H1 (cell line): ENCODE measurements around the gene R3HDM1. TPM values are rescaled to one million over a fixed set of nuclear protein-coding genes. Genes with fewer than 3 reads are reported as not detected.

Experiments
- CTCF ChIA-PET: fragments of 300-600 bp; sonication (Branson Sonifier 250); formaldehyde crosslinking; loops from one replicate; lab custom pipeline; 2021; ENCODE audit not compliant: partially characterized antibody; lab: Charles Lee
- POLR2A ChIA-PET: fragments of 300-600 bp; sonication (Branson Sonifier 250); formaldehyde crosslinking; loops from one replicate; lab custom pipeline; 2021; ENCODE audit warnings: inconsistent platforms; ENCODE audit not compliant: partially characterized antibody; lab: Charles Lee
- DNase-seq, 2 experiments: peaks; one replicate each; pipeline versions ENCODE4 v3.0.0 to v3.0.0-alpha.2; 2010 to 2022; ENCODE audit warnings: low spot score in 2 of 2, low read depth in 1 of 2, mixed read lengths in 1 of 2
- FAIRE-seq: peaks from 2 replicates; lab custom pipeline; 2011; peaks lifted over from hg19 to GRCh38; lab: Jason Lieb, UNC
- H2AFZ ChIP-seq: 2 replicates; pipeline ENCODE4 v1.8.1; 2012; ENCODE audit warnings: low read length, inconsistent platforms
- H2AK5ac ChIP-seq: 2 replicates; pipeline ENCODE4 v1.6.1; 2013; ENCODE audit warnings: low read depth, low read length
- H2BK120ac ChIP-seq: replicated peaks from 2 replicates; pipeline ENCODE3; 2013; ENCODE audit warnings: low read depth, low read length, inconsistent platforms
- H2BK12ac ChIP-seq: 2 replicates; pipeline ENCODE4 v1.6.1; 2013; ENCODE audit warnings: low read depth, low read length
- H2BK15ac ChIP-seq: 2 replicates; pipeline ENCODE4 v1.6.1; 2013; ENCODE audit warnings: low read length
- H2BK20ac ChIP-seq: 2 replicates; pipeline ENCODE4 v1.6.1; 2013; ENCODE audit warnings: low read length
- H2BK5ac ChIP-seq: 2 replicates; pipeline ENCODE4 v1.6.1; 2013; ENCODE audit warnings: low read depth, low read length
- H3K14ac ChIP-seq: 2 replicates; pipeline ENCODE4 v1.6.1; 2013; ENCODE audit warnings: inconsistent platforms; ENCODE audit not compliant: insufficient read length
- H3K18ac ChIP-seq: 2 replicates; pipeline ENCODE4 v1.6.1; 2013; ENCODE audit warnings: low read length; ENCODE audit errors: extremely low read depth
- H3K23ac ChIP-seq: 2 replicates; pipeline ENCODE4 v1.6.1; 2013; ENCODE audit warnings: inconsistent platforms; ENCODE audit not compliant: insufficient read length
- H3K23me2 ChIP-seq: 2 replicates; pipeline ENCODE4 v1.6.1; 2013; ENCODE audit warnings: low read depth, low read length
- H3K27ac ChIP-seq: 2 replicates; pipeline ENCODE4 v1.6.1; 2011; ENCODE audit warnings: low read depth, low read length, inconsistent platforms
- H3K27me3 ChIP-seq, 4 experiments: replicated peaks in 1 of 4; 1 replicate in 1 of 4; 2 replicates in 3 of 4; pipeline versions ENCODE4 v1.6.1 to v1.8.1; 2011 to 2013; ENCODE audit warnings: low read length in 3 of 4, mild to moderate bottlenecking in 3 of 4, inconsistent platforms in 2 of 4, mixed read lengths in 2 of 4, moderate library complexity in 1 of 4; ENCODE audit not compliant: control insufficient read depth in 3 of 4, insufficient read depth in 3 of 4; ENCODE audit errors: extremely low read depth in 1 of 4
- H3K36me3 ChIP-seq, 4 experiments: 2 replicates each; pipeline versions ENCODE4 v1.6.1 to v1.8.1; 2011 to 2013; ENCODE audit warnings: mild to moderate bottlenecking in 4 of 4, low read length in 3 of 4, moderate library complexity in 2 of 4, control low read depth in 1 of 4, inconsistent platforms in 1 of 4; ENCODE audit not compliant: insufficient read depth in 4 of 4, control insufficient read depth in 2 of 4
- H3K4ac ChIP-seq: replicated peaks from 2 replicates; pipeline ENCODE3; 2013; ENCODE audit warnings: low read length, low read depth, mixed read lengths, inconsistent platforms; ENCODE audit not compliant: insufficient read length
- H3K4me1 ChIP-seq, 4 experiments: replicated peaks in 1 of 4; 1 replicate in 1 of 4; 2 replicates in 3 of 4; pipeline versions ENCODE4 v1.6.1 to v1.8.1; 2011 to 2013; ENCODE audit warnings: low read length in 3 of 4, inconsistent platforms in 2 of 4, mixed read lengths in 1 of 4; ENCODE audit not compliant: insufficient read depth in 4 of 4, control insufficient read depth in 3 of 4
- H3K4me2 ChIP-seq, 2 experiments: 2 replicates each; pipeline versions ENCODE4 v1.6.1 to v1.8.1; 2011 to 2013; ENCODE audit warnings: low read depth in 2 of 2, low read length in 2 of 2, control low read depth in 1 of 2, inconsistent platforms in 1 of 2, mild to moderate bottlenecking in 1 of 2; ENCODE audit not compliant: insufficient read depth in 1 of 2
- H3K4me3 ChIP-seq, 4 experiments: fragments of 200-600, 300-600 bp in 1 of 4; sonication (generic), shearing (Covaris generic), sonication (Bioruptor Twin) in 1 of 4; 2 replicates each; pipeline versions ENCODE4 v1.5.1 to v1.8.1; 2011 to 2016; ENCODE audit warnings: low read length in 4 of 4, low read depth in 3 of 4, control low read depth in 2 of 4, inconsistent platforms in 2 of 4, mild to moderate bottlenecking in 2 of 4, mixed read lengths in 1 of 4, moderate library complexity in 1 of 4; ENCODE audit not compliant: insufficient read depth in 2 of 4; ENCODE audit errors: extremely low read depth in 1 of 4
- H3K56ac ChIP-seq: replicated peaks from 2 replicates; pipeline ENCODE3; 2013; ENCODE audit warnings: low read depth, mild to moderate bottlenecking, mixed read lengths, low read length, inconsistent platforms; ENCODE audit not compliant: insufficient read length
- H3K79me1 ChIP-seq: 2 replicates; pipeline ENCODE4 v1.6.1; 2013; ENCODE audit warnings: low read depth, low read length, control low read depth
- H3K79me2 ChIP-seq, 2 experiments: 2 replicates each; pipeline versions ENCODE4 v1.6.1 to v1.8.1; 2012 to 2013; ENCODE audit warnings: low read length in 2 of 2, mild to moderate bottlenecking in 2 of 2, inconsistent platforms in 1 of 2; ENCODE audit not compliant: insufficient read depth in 2 of 2, control insufficient read depth in 1 of 2
- H3K9ac ChIP-seq, 4 experiments: replicated peaks in 1 of 4; 1 replicate in 1 of 4; 2 replicates in 3 of 4; pipeline versions ENCODE4 v1.6.1 to v1.8.1; 2011 to 2013; ENCODE audit warnings: low read depth in 3 of 4, low read length in 3 of 4, control low read depth in 2 of 4, mild to moderate bottlenecking in 2 of 4, moderate library complexity in 2 of 4, inconsistent platforms in 1 of 4; ENCODE audit errors: extremely low read depth in 1 of 4
- H3K9me3 ChIP-seq, 2 experiments: 2 replicates each; pipeline versions ENCODE4 v1.6.1 to v1.8.1; 2012 to 2013; ENCODE audit warnings: mild to moderate bottlenecking in 2 of 2, moderate library complexity in 2 of 2, control low read depth in 1 of 2, inconsistent platforms in 1 of 2, low read depth in 1 of 2, low read length in 1 of 2, mixed read lengths in 1 of 2; ENCODE audit not compliant: insufficient read depth in 2 of 2
- H4K20me1 ChIP-seq, 2 experiments: replicated peaks in 1 of 2; 2 replicates each; pipeline versions ENCODE3 to v1.8.1; 2011 to 2013; ENCODE audit warnings: inconsistent platforms in 2 of 2, low read length in 2 of 2, mild to moderate bottlenecking in 1 of 2; ENCODE audit not compliant: insufficient read depth in 2 of 2, control insufficient read depth in 1 of 2
- H4K5ac ChIP-seq: 2 replicates; pipeline ENCODE4 v1.6.1; 2013; ENCODE audit warnings: low read length, low read depth, mixed read lengths, inconsistent platforms; ENCODE audit not compliant: insufficient read length
- H4K8ac ChIP-seq: 2 replicates; pipeline ENCODE4 v1.8.0; 2013; ENCODE audit warnings: mild to moderate bottlenecking, moderate library complexity, low read length, inconsistent platforms; ENCODE audit not compliant: insufficient read depth; ENCODE audit errors: extremely low read depth
- H4K91ac ChIP-seq: replicated peaks from 2 replicates; pipeline ENCODE3; 2013; ENCODE audit warnings: low read length, mixed read lengths, inconsistent platforms; ENCODE audit not compliant: insufficient read length
- KDM5A ChIP-seq: fragments of 200-600 bp; IDR thresholded peaks from 2 replicates; pipeline ENCODE4 v1.7.1; 2012; ENCODE audit warnings: mild to moderate bottlenecking, low read length, inconsistent platforms, mixed read lengths
- MAX ChIP-seq: IDR thresholded peaks from 2 replicates; pipeline ENCODE4 v1.6.1; 2012; ENCODE audit warnings: inconsistent platforms
- POU5F1 ChIP-seq: IDR thresholded peaks from 2 replicates; pipeline ENCODE4 v1.6.1; 2011; ENCODE audit warnings: low read depth, mild to moderate bottlenecking, low read length, moderate library complexity
- RAD21 ChIP-seq, 2 experiments: IDR thresholded peaks in 1 of 2; conservative IDR thresholded peaks in 1 of 2; 2 replicates each; pipeline ENCODE4 v1.6.1; 2011; ENCODE audit warnings: low read depth in 2 of 2, low read length in 2 of 2, improper control_type of control experiment in 1 of 2, inconsistent platforms in 1 of 2, mild to moderate bottlenecking in 1 of 2, moderate library complexity in 1 of 2
- RXRA ChIP-seq: IDR thresholded peaks from 2 replicates; pipeline ENCODE4 v1.6.1; 2011; ENCODE audit warnings: low read depth, mild to moderate bottlenecking, low read length, moderate library complexity; ENCODE audit not compliant: insufficient read depth
- SIN3A ChIP-seq, 2 experiments: IDR thresholded peaks in 1 of 2; conservative IDR thresholded peaks in 1 of 2; 2 replicates each; pipeline ENCODE4 v1.6.1; 2011 to 2012; ENCODE audit warnings: low read length in 2 of 2, improper control_type of control experiment in 1 of 2, low read depth in 1 of 2, mild to moderate bottlenecking in 1 of 2
- SIX5 ChIP-seq: IDR thresholded peaks from 2 replicates; pipeline ENCODE4 v1.6.1; 2011; ENCODE audit warnings: mild to moderate bottlenecking, low read depth, low read length
- SRF ChIP-seq: IDR thresholded peaks from 2 replicates; pipeline ENCODE4 v1.6.1; 2011; ENCODE audit warnings: mild to moderate bottlenecking, low read depth, low read length, moderate library complexity
- TCF12 ChIP-seq: IDR thresholded peaks from 2 replicates; pipeline ENCODE4 v1.6.1; 2011; ENCODE audit warnings: low read depth, mild to moderate bottlenecking, low read length
- YY1 ChIP-seq: IDR thresholded peaks from 2 replicates; pipeline ENCODE4 v1.6.1; 2011; ENCODE audit warnings: low read depth, mild to moderate bottlenecking, low read length
- ZNF274 ChIP-seq: IDR thresholded peaks from 2 replicates; pipeline ENCODE4 v1.7.0; 2012; ENCODE audit warnings: low read length, borderline replicate concordance; ENCODE audit errors: extremely low read depth
- WGBS, 2 experiments: shearing (Covaris generic) in 1 of 2; methylation state at CpG; one replicate each; pipeline versions ENCODE4 v1.1.6 to v1.1.7; 2013 to 2015; ENCODE audit warnings: low lambda C conversion rate in 2 of 2, mixed read lengths in 2 of 2, inconsistent platforms in 1 of 2, low coverage in 1 of 2, missing lambda C conversion rate in 1 of 2; ENCODE audit not compliant: insufficient replicate concordance in 2 of 2, insufficient coverage in 1 of 2, insufficient read length in 1 of 2; ENCODE audit errors: extremely low coverage in 1 of 2, missing lambda C conversion rate in 1 of 2; 5-methylcytosine and 5-hydroxymethylcytosine counted together
- polyA plus RNA-seq, 7 experiments: library from polyadenylated mRNA; depleted of rRNA in 3 of 7; stranded (reverse) in 5 of 7; unstranded in 2 of 7; fragments of >200 nt in 5 of 7; fragments of 200-250 nt in 2 of 7; gene quantifications; 1 replicate in 5 of 7; 2 replicates in 1 of 7; 4 replicates in 1 of 7; pipeline versions ENCODE4 v1.2.1 to v1.2.3, GENCODE V29; 2011 to 2013; ENCODE audit warnings: missing spikeins in 2 of 7, mixed read lengths in 2 of 7
- total RNA-seq: library from RNA; stranded (reverse); fragmentation: NEBNext Ultra II Directional; extraction: Animal tissue kit (Norgen Biotek cat#: 25700); gene quantifications from 2 replicates; pipeline ENCODE4 v1.2.1, GENCODE V29; 2021
- TF ChIP-seq, protein P1 (sequence below): IDR thresholded peaks from 2 replicates; pipeline ENCODE4 v1.6.1; 2011; ENCODE audit warnings: low read length, improper control_type of control experiment

The R3HDM1 gene
- total and polyA plus RNA-seq, 2 of the 8 experiments (the other 6 are each of a cell fraction or from before 2014, with no cell fraction given): 77.7 to 120 TPM

GRCh38 chr2:135662088-135662487, 130.8 kb downstream of the R3HDM1 start:
- H4K8ac ChIP-seq: no peak overlapping the region
- no peak overlapping the region for H3K18ac ChIP-seq
- no peak overlapping the region for H2BK12ac ChIP-seq
- H2AFZ ChIP-seq: no peak overlapping the region
- no peaks in the 10 kb centered on the region for H3K79me1 ChIP-seq
- 81% methylated on average over 1 of the region's 1 CpG; no CpG with 5 or more reads in 1 of the 2 experiments for WGBS, 2 experiments
- H3K4ac ChIP-seq: no peak overlapping the region
- no peak overlapping the region for H3K4me2 ChIP-seq
- ChIA-PET POLR2A (interaction anchor here (0.6 kb wide), 1 partner anchor 744 kb away, joined by 3 read pairs; the partner anchor contains the start of gene CCNT2), CTCF (no interaction called here)
- no peak overlapping the region for H2AK5ac ChIP-seq
- no peak overlapping the region for H4K5ac ChIP-seq
- no peak overlapping the region for H3K4me3 ChIP-seq
- H2BK20ac ChIP-seq: no peak overlapping the region
- no peak overlapping the region for H3K56ac ChIP-seq
- no peak overlapping the region for H3K9ac ChIP-seq
- no peak overlapping the region for H4K91ac ChIP-seq
- no peaks in the 10 kb centered on the region; the same call in 1 of the 2 replicates for H3K23me2 ChIP-seq
- H3K14ac ChIP-seq: no peak overlapping the region
- H2BK120ac ChIP-seq: no peak overlapping the region
- H3K23ac ChIP-seq: no peak overlapping the region
- FAIRE-seq (no peak), DNase-seq (no peak)
- H3K27me3 ChIP-seq: peaks cover 0 to 1% (median 0%) of the 10 kb centered on the region in 4 experiments; a peak in 1 of 7 replicates
- H3K79me2 ChIP-seq: no peaks in the 10 kb centered on the region
- no peak overlapping the region for H2BK15ac ChIP-seq
- no peak overlapping the region for H3K27ac ChIP-seq
- no peak for TF ChIP-seq ZNF274
- no peak for TF ChIP-seq SIN3A (conservative IDR thresholded peaks at IDR 0.05 in 1 of 2, IDR thresholded peaks at IDR 0.05 in 1 of 2; ENCODE audit: low read depth in 1 of 2, low read length in 2 of 2)
- TF ChIP-seq YY1: no peak
- TF ChIP-seq RXRA: no peak
- no peak for TF ChIP-seq RAD21 (IDR thresholded peaks at IDR 0.05 in 1 of 2, conservative IDR thresholded peaks at IDR 0.05 in 1 of 2; ENCODE audit: low read depth in 2 of 2, low read length in 2 of 2)
- no peak for TF ChIP-seq SRF
- TF ChIP-seq KDM5A: no peak
- TF ChIP-seq, protein P1, sequence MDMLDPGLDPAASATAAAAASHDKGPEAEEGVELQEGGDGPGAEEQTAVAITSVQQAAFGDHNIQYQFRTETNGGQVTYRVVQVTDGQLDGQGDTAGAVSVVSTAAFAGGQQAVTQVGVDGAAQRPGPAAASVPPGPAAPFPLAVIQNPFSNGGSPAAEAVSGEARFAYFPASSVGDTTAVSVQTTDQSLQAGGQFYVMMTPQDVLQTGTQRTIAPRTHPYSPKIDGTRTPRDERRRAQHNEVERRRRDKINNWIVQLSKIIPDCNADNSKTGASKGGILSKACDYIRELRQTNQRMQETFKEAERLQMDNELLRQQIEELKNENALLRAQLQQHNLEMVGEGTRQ: no peak
- TF ChIP-seq MAX: no peak
- no peak for TF ChIP-seq SIX5
- no peak for TF ChIP-seq POU5F1
- TF ChIP-seq TCF12: no peak
- H3K4me1 ChIP-seq: no peaks in the 10 kb centered on the region
- no peaks in the 10 kb centered on the region for H3K9me3 ChIP-seq
- peaks cover 0 to 31% (median 5%) of the 10 kb centered on the region in 4 experiments; a peak in 4 of 8 replicates for H3K36me3 ChIP-seq
- no peaks in the 10 kb centered on the region for H4K20me1 ChIP-seq
- no peak overlapping the region for H2BK5ac ChIP-seq
